NCI-H128 (cell line): ENCODE data around the gene NEU1.
"Not testable (repeated sequence)": the region's sequence is repeated elsewhere in the genome, so short reads cannot be mapped to it uniquely, and the experiment has no call there.

Experiments
- DNase-seq: peaks from one replicate; lab custom pipeline; 2025; ENCODE audit not compliant: unreplicated experiment; lab: John Stamatoyannopoulos, UW

The NEU1 gene

DNA sequence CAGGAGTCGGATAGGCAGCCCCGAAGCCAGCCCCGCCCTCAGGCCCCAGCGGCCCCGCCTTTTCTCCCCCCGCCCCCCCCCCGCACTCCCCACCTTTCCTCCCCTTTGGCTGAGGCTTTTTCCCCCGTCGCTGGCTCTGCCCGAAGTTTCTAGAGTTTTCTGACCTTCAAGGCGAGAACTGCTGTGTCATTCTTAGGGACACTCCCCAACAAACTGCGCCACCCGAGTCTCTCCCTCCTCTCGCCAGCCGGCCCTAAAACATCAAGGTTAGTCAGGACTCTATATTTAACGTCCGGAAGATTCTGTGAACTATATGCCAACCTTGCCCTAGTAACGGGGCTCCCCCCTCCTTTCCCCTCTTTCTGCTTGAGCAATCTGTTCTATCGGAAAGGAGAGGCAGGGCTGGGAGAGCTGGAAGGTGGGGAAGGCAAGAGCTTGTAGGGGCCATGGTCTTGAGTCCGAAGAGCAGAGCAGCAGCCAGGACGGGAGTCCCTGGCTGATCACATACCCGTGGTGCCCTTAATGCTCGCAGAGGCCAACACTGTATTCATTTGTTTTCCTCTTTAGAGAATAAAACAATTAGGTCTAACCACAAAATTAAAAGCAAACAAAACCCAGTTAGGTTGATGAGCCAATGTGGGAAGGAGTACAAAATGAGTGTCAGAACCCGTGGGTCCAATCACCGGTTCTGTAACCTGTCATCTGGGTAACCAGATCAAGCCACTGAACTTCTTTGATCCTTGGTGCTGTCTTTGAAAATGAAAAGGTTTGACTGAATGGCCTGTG is 40.4 kb downstream of the NEU1 start:
- DNase-seq: no peak

DNA sequence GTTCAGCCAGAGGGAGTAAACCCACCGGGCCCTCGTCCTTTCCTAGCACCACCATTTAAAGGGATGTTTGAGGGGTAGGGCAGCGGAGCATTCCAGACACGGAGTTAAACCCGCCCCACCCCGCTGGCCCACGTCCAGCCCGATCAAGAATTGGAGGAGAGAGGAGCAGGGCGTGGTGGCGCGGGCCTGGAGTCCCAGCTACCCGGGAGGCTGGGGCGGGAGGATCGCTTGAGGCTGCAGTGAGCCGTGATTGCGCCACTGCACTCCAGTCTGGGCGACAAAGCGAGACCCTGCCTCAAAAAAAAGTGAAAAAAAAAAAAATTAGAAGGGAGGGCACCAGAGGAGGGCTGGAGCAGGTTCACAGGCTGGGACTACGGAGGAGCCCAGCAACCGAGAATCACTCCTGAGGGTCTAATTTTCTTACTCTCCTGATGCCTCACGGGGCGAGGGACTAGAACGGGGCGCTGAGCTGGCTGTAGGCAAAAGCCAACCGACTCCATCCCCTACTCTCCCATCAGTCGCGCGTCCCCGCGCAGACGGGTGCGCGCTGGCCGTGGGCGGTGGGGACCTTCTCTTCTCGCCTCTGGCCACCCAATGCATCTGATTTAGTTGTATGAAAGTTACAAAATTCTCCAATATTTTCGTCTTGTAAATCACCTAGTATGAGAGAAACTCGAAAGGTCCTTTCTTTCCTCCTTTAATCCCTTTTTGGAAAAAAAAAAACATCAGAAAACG is 41.2 kb downstream of the NEU1 start:
- no peak for DNase-seq

DNA sequence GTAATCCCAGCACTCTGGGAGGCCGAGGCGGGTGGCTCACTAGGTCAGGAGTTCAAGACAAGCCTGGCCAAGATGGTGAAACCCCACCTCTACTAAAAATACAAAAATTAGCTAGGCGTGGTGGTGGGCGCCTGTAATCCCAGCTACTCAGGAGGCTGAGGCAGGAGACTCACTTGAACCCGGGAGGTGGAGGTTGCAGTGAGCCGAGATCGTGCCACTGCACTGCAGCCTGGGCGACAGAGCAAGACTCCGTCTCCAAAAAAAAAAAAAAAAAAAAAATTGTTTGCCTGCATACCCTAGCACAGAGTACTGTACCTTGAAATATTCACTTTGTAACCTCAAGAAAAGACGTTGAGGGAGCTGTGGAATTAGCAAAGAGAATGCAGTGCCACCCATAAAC is 42.2 kb downstream of the NEU1 start:
- not testable (repeated sequence) for DNase-seq

DNA sequence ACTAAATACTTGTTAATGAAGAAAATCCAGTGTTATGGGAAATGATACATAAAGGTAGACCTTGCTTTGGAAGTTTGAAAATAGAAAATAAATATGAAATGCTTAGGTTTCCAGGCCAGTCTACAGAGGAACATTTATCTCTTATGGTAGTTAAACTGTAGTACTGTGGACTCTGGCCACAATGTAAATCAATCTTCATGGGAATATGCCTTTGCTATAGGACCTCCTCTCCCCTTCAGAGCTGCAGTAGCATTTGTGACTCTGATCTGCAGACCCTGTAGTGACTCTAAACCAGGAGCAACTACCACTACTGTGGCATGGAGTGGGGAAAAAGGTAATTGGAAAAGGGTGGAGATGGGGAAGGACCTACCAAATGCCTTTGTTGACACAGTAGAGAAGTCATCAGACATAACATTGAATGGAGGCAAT is 42.7 kb downstream of the NEU1 start:
- no peak for DNase-seq

DNA sequence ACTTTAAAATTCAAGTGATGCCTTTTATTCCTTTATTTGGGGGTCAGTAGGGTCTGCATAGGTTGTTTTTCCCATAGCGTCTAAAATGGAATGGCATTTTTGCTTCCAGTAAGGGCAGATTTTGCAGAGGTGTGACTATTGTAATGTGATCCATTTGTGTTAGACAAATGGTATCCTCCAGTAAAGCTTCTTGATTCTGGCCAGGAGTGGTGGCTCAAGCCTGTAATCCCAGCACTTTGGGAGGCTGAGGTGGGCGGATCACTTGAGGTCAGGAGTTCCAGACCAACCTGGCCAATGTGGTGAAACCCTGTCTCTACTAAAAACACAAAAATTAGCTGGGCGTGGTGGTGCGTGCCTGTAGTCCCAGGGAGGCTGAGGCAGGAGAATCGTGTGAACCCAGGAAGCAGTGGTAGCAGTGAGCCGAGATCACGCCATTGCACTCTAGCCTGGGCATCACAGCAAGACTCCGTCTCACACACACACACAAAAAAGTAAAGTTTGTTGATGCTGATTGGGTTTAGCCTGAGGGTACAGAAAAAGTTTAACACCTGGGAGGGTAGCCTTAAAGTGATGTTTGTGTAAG is 44.6 kb downstream of the NEU1 start:
- DNase-seq: not testable (repeated sequence)

DNA sequence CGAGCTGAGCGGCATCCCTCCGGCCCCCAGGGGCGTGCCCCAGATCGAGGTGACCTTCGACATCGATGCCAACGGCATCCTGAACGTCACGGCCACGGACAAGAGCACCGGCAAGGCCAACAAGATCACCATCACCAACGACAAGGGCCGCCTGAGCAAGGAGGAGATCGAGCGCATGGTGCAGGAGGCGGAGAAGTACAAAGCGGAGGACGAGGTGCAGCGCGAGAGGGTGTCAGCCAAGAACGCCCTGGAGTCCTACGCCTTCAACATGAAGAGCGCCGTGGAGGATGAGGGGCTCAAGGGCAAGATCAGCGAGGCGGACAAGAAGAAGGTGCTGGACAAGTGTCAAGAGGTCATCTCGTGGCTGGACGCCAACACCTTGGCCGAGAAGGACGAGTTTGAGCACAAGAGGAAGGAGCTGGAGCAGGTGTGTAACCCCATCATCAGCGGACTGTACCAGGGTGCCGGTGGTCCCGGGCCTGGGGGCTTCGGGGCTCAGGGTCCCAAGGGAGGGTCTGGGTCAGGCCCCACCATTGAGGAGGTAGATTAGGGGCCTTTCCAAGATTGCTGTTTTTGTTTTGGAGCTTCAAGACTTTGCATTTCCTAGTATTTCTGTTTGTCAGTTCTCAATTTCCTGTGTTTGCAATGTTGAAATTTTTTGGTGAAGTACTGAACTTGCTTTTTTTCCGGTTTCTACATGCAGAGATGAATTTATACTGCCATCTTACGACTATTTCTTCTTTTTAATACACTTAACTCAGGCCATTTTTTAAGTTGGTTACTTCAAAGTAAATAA is 45.3 kb downstream of the NEU1 start:
- DNase-seq: not testable (repeated sequence)

DNA sequence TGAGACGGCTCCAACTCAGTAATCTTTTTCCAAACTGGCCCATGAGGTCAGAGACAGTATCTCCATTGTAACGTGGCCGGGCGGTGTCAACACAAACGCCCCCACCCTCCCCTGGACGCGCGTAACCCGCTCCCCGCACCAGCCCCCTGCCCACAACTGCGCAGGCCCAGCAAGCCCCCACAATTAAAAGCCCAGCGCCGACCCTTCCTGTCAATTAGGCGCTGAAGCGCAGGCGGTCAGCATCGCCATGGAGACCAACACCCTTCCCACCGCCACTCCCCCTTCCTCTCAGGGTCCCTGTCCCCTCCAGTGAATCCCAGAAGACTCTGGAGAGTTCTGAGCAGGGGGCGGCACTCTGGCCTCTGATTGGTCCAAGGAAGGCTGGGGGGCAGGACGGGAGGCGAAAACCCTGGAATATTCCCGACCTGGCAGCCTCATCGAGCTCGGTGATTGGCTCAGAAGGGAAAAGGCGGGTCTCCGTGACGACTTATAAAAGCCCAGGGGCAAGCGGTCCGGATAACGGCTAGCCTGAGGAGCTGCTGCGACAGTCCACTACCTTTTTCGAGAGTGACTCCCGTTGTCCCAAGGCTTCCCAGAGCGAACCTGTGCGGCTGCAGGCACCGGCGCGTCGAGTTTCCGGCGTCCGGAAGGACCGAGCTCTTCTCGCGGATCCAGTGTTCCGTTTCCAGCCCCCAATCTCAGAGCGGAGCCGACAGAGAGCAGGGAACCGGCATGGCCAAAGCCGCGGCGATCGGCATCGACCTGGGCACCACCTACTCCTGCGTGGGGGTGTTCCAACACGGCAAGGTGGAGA is 47.4 kb downstream of the NEU1 start, which contains the start of the genes HSPA1A and HSPA1L:
TSS of gene HSPA1A (plus strand) at position 519 of the 814 bp plus-strand sequence. CDS start at position 733, 214 bp downstream.
TSS of gene HSPA1L (minus strand) at position 259 of the 814 bp plus-strand sequence. CDS start 3,311 bp downstream, outside the sequence.
- peak; percentile 91 for DNase-seq

DNA sequence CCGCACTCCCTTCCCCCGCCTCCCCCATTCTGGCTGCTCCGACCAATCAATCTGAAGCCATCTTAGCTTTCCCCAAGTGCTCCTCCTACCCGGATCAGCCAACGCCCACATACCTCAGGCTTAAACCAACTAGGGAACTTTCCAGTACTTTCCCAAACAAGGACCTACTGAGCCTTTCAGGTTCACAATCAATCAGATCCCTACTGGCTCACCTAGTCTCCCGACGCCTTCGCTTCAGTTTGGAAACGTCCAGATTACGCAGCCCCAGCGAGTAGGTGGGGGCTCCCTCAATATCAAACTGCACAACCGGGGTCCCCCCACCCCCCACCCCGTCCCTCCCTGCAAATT is 48.0 kb downstream of the NEU1 start:
- peak; percentile 63 for DNase-seq

DNA sequence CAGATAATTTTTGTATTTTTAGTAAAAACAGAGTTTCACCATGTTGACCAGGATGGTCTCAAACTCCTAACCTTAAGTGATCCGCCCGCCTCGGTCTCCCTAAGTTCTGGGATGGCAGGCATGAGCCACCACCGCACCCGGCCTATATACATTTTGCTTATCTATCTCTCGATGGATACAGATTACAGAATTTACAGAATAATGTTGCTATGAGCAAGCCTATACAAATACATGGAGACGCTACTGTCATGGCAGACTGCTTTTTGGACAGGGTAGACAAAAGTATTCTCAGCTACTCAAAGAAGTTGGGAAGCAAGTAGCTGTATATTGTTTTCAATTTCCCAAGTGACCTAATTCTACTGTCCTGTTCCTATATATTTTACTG is 49.2 kb downstream of the NEU1 start:
- no peak for DNase-seq

DNA sequence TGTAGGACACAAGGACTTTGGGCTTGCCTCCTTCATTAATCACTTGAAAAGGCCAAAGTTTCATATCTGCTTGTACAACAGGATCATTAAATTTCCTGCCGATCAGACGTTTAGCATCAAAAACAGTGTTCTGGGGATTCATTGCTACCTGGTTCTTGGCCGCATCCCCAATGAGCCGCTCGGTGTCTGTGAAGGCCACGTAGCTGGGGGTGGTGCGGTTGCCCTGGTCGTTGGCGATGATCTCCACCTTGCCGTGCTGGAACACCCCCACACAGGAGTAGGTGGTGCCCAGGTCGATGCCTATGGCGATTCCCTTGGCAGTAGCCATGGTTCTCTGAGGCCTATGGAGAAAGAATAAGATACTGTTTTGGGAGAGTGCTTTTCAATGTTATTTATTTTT is 51.0 kb downstream of the NEU1 start:
- no peak for DNase-seq

DNA sequence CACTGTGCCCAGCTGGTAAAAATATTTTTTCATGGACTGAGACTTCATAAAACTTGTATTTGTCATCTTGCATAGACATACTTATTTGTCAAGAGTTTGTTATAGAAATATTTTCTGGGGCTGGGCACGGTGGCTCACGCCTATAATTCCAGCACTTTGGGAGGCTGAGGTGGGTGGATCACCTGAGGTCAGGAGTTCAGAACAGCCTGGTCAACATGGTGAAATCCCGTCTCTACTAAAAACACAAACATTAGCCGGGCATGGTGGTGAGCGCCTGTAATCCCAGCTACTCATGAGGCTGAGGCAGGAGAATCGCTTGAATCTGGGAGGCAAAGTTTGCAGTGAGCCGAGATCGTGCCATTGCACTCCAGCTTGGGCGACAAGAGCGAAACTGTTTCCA is 54.0 kb downstream of the NEU1 start:
- DNase-seq: not testable (repeated sequence)
